ENCODE measurements around the gene PNLIPRP1. TPM values are rescaled to one million over a fixed set of nuclear protein-coding genes. Genes with fewer than 3 reads are reported as not detected.

PNLIPRP1 gene
- total and polyA plus RNA-seq, 7 experiments from 2014 or later, result not detected

DNA sequence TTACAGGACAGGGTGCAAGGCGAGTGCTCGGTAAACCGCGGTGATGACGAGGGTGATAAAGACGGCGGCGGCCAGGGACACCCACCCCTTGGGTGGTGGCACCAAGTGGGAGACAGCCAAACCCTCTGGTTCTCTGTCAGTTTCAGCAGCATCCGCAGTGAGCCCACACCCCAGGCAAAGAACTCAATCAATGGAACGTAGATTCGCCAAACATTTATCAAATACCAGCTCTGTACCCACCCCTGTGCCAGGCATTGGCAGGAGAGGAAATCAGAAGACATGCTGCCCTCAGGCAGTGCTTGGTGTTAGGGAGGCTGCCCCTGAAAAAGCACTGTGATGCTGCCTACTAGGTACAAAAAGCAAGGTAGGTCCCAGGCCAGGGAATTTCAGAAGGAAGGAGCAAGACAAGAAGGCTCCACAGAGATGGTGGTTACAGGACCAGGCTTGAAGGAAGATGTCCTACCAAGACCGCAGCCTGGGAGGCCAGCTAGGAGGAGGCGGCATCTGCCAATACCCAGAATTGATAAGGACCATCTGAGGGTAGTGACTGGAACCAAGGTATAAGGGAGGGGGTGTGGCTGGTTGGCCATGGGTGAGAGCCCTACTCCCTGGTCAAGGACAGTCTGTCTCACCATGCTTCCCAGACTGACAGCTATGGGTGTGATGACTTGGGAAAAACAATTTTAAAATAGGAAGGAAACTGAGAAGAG lies 19.8 kb downstream of the PNLIPRP1 start:
- no peaks in the 10 kb centered on the region for H3K4me1 ChIP-seq (ENCODE audit: control insufficient read depth in 2 of 2, insufficient read depth in 2 of 2, low read length in 2 of 2)
- ATAC-seq (no peak), DNase-seq (no peak)
- Mint-ChIP-seq H3K4me3 (peak overlapping the region in 1 of 10 donors; percentile 58), H3K27me3 (peaks cover 0 to 60% (median 31%) of the 10 kb centered on the region in 5 donors), H3K27ac (no peak overlapping the region), H3K4me1 (no peaks in the 10 kb centered on the region), H3K9me3 (peaks cover 0 to 8% (median 3%) of the 10 kb centered on the region in 11 donors), H3K36me3 (no peaks in the 10 kb centered on the region)
- no peak overlapping the region for H3K27ac ChIP-seq (ENCODE audit: low read depth, low read length)
- no peaks in the 10 kb centered on the region for H3K36me3 ChIP-seq (ENCODE audit: control insufficient read depth in 2 of 3, insufficient read depth in 3 of 3, low read length in 3 of 3)
- H3K9me3 ChIP-seq (ENCODE audit: control insufficient read depth in 2 of 3, low read length in 3 of 3), result peaks cover 0 to 5% (median 0%) of the 10 kb centered on the region in 3 experiments
- H3K27me3 ChIP-seq (ENCODE audit: control insufficient read depth in 2 of 2, insufficient read depth in 2 of 2, low read length in 2 of 2), result no peaks in the 10 kb centered on the region
- no peak overlapping the region for H3K4me3 ChIP-seq (ENCODE audit: low read length)
- POLR2A ChIA-PET, result no interaction called here
- intact Hi-C loops (cut with micrococcal nuclease), result no loop called here
- CTCF ChIA-PET, result no interaction called here

- Mint-ChIP-seq H3K9me3 (peaks cover 0 to 11% (median 3%) of the 10 kb centered on the region in 11 donors), H3K4me1 (no peaks in the 10 kb centered on the region), H3K27me3 (peaks cover 0 to 56% (median 26%) of the 10 kb centered on the region in 5 donors), H3K36me3 (no peaks in the 10 kb centered on the region), H3K4me3 (no peak overlapping the region), H3K27ac (no peak overlapping the region)
- no peak overlapping the region for H3K4me3 ChIP-seq (ENCODE audit: low read length)
- no peaks in the 10 kb centered on the region for H3K36me3 ChIP-seq (ENCODE audit: control insufficient read depth in 2 of 3, insufficient read depth in 3 of 3, low read length in 3 of 3)
- ChIA-PET CTCF (no interaction called here), POLR2A (no interaction called here)
- no peak for ATAC-seq
- H3K4me1 ChIP-seq (ENCODE audit: control insufficient read depth in 2 of 2, insufficient read depth in 2 of 2, low read length in 2 of 2), result no peaks in the 10 kb centered on the region
- DNase-seq, result no peak
- H3K27ac ChIP-seq (ENCODE audit: low read depth, low read length), result no peak overlapping the region
- peaks cover 0 to 5% (median 0%) of the 10 kb centered on the region in 3 experiments for H3K9me3 ChIP-seq (ENCODE audit: control insufficient read depth in 2 of 3, low read length in 3 of 3)
- H3K27me3 ChIP-seq (ENCODE audit: control insufficient read depth in 2 of 2, insufficient read depth in 2 of 2, low read length in 2 of 2), result no peaks in the 10 kb centered on the region
- intact Hi-C loops (cut with micrococcal nuclease), result no loop called here
Observed at GRCh38 chr10:116611153-116611545, 20.4 kb downstream of the PNLIPRP1 start.

DNA sequence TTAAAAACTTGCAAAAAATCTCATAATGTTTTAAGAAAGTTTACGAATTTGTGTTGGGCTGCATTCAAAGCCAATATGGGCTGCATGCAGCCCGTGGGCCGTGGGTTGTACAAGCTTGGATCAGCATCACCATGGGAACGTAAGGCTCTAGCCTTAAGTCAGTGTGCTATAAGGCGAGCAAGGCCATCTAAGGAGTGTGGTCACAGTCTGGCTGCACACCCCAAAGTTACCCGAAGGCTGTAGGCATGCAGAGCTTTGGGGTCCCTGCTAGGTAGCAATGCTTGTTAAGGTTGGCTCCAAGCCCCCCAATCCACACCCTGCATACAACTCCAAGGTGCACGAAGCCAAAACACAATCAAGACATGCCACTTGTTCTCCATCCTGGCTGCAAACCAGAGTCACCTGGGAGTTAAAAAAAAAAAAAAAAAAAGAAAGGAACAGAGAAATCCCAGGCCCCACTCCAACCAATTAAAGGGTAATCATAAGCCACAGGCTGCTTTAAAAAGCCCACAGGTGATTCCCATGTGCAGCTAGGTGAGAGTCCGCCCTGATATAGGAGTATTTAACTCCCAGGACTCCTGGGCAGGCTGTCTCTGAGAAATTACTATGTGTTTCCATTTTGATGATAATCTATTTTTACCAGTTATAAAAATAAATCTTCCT lies 21.5 kb downstream of the PNLIPRP1 start:
- Mint-ChIP-seq H3K9me3 (peaks cover 0 to 10% (median 2%) of the 10 kb centered on the region in 11 donors), H3K4me1 (no peaks in the 10 kb centered on the region), H3K36me3 (no peaks in the 10 kb centered on the region), H3K27ac (no peak overlapping the region), H3K4me3 (no peak overlapping the region), H3K27me3 (peaks cover 0 to 52% (median 24%) of the 10 kb centered on the region in 5 donors)
- H3K4me3 ChIP-seq (ENCODE audit: low read length), result no peak overlapping the region
- ATAC-seq, result no peak
- no peak overlapping the region for H3K27ac ChIP-seq (ENCODE audit: low read depth, low read length)
- intact Hi-C loops (cut with micrococcal nuclease), result no loop called here
- peaks cover 0 to 5% (median 0%) of the 10 kb centered on the region in 3 experiments for H3K9me3 ChIP-seq (ENCODE audit: control insufficient read depth in 2 of 3, low read length in 3 of 3)
- no peaks in the 10 kb centered on the region for H3K27me3 ChIP-seq (ENCODE audit: control insufficient read depth in 2 of 2, insufficient read depth in 2 of 2, low read length in 2 of 2)
- H3K4me1 ChIP-seq (ENCODE audit: control insufficient read depth in 2 of 2, insufficient read depth in 2 of 2, low read length in 2 of 2), result no peaks in the 10 kb centered on the region
- no peaks in the 10 kb centered on the region for H3K36me3 ChIP-seq (ENCODE audit: control insufficient read depth in 2 of 3, insufficient read depth in 3 of 3, low read length in 3 of 3)
- ChIA-PET CTCF (no interaction called here), POLR2A (no interaction called here)
- no peak for DNase-seq

GRCh38 chr10:116613471-116613870 lies 22.7 kb downstream of the PNLIPRP1 start:
- DNase-seq (no peak), ATAC-seq (no peak)
- H3K4me1 ChIP-seq (ENCODE audit: control insufficient read depth in 2 of 2, insufficient read depth in 2 of 2, low read length in 2 of 2), result no peaks in the 10 kb centered on the region
- no peak overlapping the region for H3K4me3 ChIP-seq (ENCODE audit: low read length)
- Mint-ChIP-seq H3K27me3 (peaks cover 0 to 48% (median 22%) of the 10 kb centered on the region in 5 donors), H3K4me3 (no peak overlapping the region), H3K36me3 (no peaks in the 10 kb centered on the region), H3K27ac (no peak overlapping the region), H3K9me3 (peaks cover 0 to 12% (median 2%) of the 10 kb centered on the region in 11 donors), H3K4me1 (no peaks in the 10 kb centered on the region)
- CTCF ChIA-PET, result no interaction called here
- H3K27me3 ChIP-seq (ENCODE audit: control insufficient read depth in 2 of 2, insufficient read depth in 2 of 2, low read length in 2 of 2), result no peaks in the 10 kb centered on the region
- H3K36me3 ChIP-seq (ENCODE audit: control insufficient read depth in 2 of 3, insufficient read depth in 3 of 3, low read length in 3 of 3), result no peaks in the 10 kb centered on the region
- H3K27ac ChIP-seq (ENCODE audit: low read depth, low read length), result no peak overlapping the region
- intact Hi-C loops (cut with micrococcal nuclease), result no loop called here
- peaks cover 0 to 5% (median 0%) of the 10 kb centered on the region in 3 experiments for H3K9me3 ChIP-seq (ENCODE audit: control insufficient read depth in 2 of 3, low read length in 3 of 3)
- POLR2A ChIA-PET, result no interaction called here

GRCh38 chr10:116614796-116615195 lies 24.0 kb downstream of the PNLIPRP1 start:
- no peak overlapping the region for H3K27ac Mint-ChIP-seq
- intact Hi-C loops (cut with micrococcal nuclease), result no loop called here

GRCh38 chr10:116615199-116615776 lies 24.5 kb downstream of the PNLIPRP1 start:
- H3K4me3 Mint-ChIP-seq, result no peak overlapping the region
- H3K36me3 ChIP-seq (ENCODE audit: control insufficient read depth in 2 of 3, insufficient read depth in 3 of 3, low read length in 3 of 3), result no peaks in the 10 kb centered on the region
- H3K27ac Mint-ChIP-seq, result no peak overlapping the region
- H3K4me1 ChIP-seq (ENCODE audit: control insufficient read depth in 2 of 2, insufficient read depth in 2 of 2, low read length in 2 of 2), result no peaks in the 10 kb centered on the region
- no peaks in the 10 kb centered on the region for H3K36me3 Mint-ChIP-seq
- intact Hi-C loops (cut with micrococcal nuclease), result no loop called here
- POLR2A ChIA-PET, result no interaction called here
- peaks cover 0 to 33% (median 12%) of the 10 kb centered on the region in 5 donors for H3K27me3 Mint-ChIP-seq
- ATAC-seq, result no peak
- CTCF ChIA-PET, result no interaction called here
- H3K27me3 ChIP-seq (ENCODE audit: control insufficient read depth in 2 of 2, insufficient read depth in 2 of 2, low read length in 2 of 2), result no peaks in the 10 kb centered on the region
- no peaks in the 10 kb centered on the region for H3K4me1 Mint-ChIP-seq
- peaks cover 0 to 12% (median 2%) of the 10 kb centered on the region in 11 donors for H3K9me3 Mint-ChIP-seq
- DNase-seq, result no peak
- no peak overlapping the region for H3K27ac ChIP-seq (ENCODE audit: low read depth, low read length)
- peaks cover 0 to 3% (median 0%) of the 10 kb centered on the region in 3 experiments for H3K9me3 ChIP-seq (ENCODE audit: control insufficient read depth in 2 of 3, low read length in 3 of 3)
- no peak overlapping the region for H3K4me3 ChIP-seq (ENCODE audit: low read length)

More at GRCh38 chr10:116614796-116615195, 24.0 kb downstream of the PNLIPRP1 start:
- H3K36me3 Mint-ChIP-seq, result no peaks in the 10 kb centered on the region
- peaks cover 0 to 38% (median 14%) of the 10 kb centered on the region in 5 donors for H3K27me3 Mint-ChIP-seq
- no peaks in the 10 kb centered on the region for H3K36me3 ChIP-seq (ENCODE audit: control insufficient read depth in 2 of 3, insufficient read depth in 3 of 3, low read length in 3 of 3)
- H3K4me3 ChIP-seq (ENCODE audit: low read length), result no peak overlapping the region
- DNase-seq (no peak), ATAC-seq (no peak)
- H3K9me3 Mint-ChIP-seq, result peaks cover 0 to 12% (median 2%) of the 10 kb centered on the region in 11 donors
- ChIA-PET CTCF (no interaction called here), POLR2A (no interaction called here)
- no peaks in the 10 kb centered on the region for H3K4me1 Mint-ChIP-seq
- H3K27me3 ChIP-seq (ENCODE audit: control insufficient read depth in 2 of 2, insufficient read depth in 2 of 2, low read length in 2 of 2), result no peaks in the 10 kb centered on the region
- H3K4me3 Mint-ChIP-seq, result no peak overlapping the region
- no peaks in the 10 kb centered on the region for H3K4me1 ChIP-seq (ENCODE audit: control insufficient read depth in 2 of 2, insufficient read depth in 2 of 2, low read length in 2 of 2)
- no peak overlapping the region for H3K27ac ChIP-seq (ENCODE audit: low read depth, low read length)
- H3K9me3 ChIP-seq (ENCODE audit: control insufficient read depth in 2 of 3, low read length in 3 of 3), result peaks cover 0 to 5% (median 0%) of the 10 kb centered on the region in 3 experiments

All from naive thymus-derived CD4-positive, alpha-beta T cell (primary cell).